ENCODE data around the gene ELF2.
"Not testable (repeated sequence)": the region's sequence is repeated elsewhere in the genome, so short reads cannot be mapped to it uniquely, and the experiment has no call there.

ELF2 gene

GRCh38 chr4:139144161-139144859 is 32.7 kb downstream of the ELF2 start:
- DNase-seq (ENCODE audit: low read depth): no peak

- no peak for DNase-seq (ENCODE audit: low read depth)
These were observed 34.0 kb downstream of the ELF2 start for GRCh38 chr4:139142980-139143379.

- no peak for DNase-seq (ENCODE audit: low read depth)
These were observed 34.9 kb downstream of the ELF2 start for GRCh38 chr4:139142087-139142486.

- DNase-seq (ENCODE audit: low read depth): no peak
These were observed 39.3 kb downstream of the ELF2 start for GRCh38 chr4:139137763-139138162.

GRCh38 chr4:139134403-139134802 is 42.6 kb downstream of the ELF2 start:
- no peak for DNase-seq (ENCODE audit: low read depth)

- no peak for DNase-seq (ENCODE audit: low read depth)
These were observed 45.7 kb downstream of the ELF2 start for GRCh38 chr4:139131209-139131870.

- no peak for DNase-seq (ENCODE audit: low read depth)
These were observed 47.8 kb downstream of the ELF2 start for GRCh38 chr4:139129206-139129605.

GRCh38 chr4:139126898-139127297 is 50.1 kb downstream of the ELF2 start:
- no peak for DNase-seq (ENCODE audit: low read depth)

GRCh38 chr4:139123910-139124309 is 53.1 kb downstream of the ELF2 start:
- no peak for DNase-seq (ENCODE audit: low read depth)

GRCh38 chr4:139118365-139118764 is 58.7 kb downstream of the ELF2 start:
- DNase-seq (ENCODE audit: low read depth): no peak

- DNase-seq (ENCODE audit: low read depth): no peak
These were observed 61.8 kb downstream of the ELF2 start for GRCh38 chr4:139115226-139115625.

- not testable (repeated sequence) for DNase-seq (ENCODE audit: low read depth)
These were observed 62.2 kb downstream of the ELF2 start for GRCh38 chr4:139114795-139115194.

GRCh38 chr4:139112650-139113049 is 64.4 kb downstream of the ELF2 start:
- DNase-seq (ENCODE audit: low read depth): no peak

GRCh38 chr4:139108567-139109128 is 68.4 kb downstream of the ELF2 start:
- DNase-seq (ENCODE audit: low read depth): no peak

GRCh38 chr4:139099366-139099982 is 77.5 kb downstream of the ELF2 start:
- peak; percentile 60 for DNase-seq (ENCODE audit: low read depth)

GRCh38 chr4:139092271-139092670 is 84.7 kb downstream of the ELF2 start:
- DNase-seq (ENCODE audit: low read depth): no peak

- DNase-seq (ENCODE audit: low read depth): no peak
These were observed 91.9 kb downstream of the ELF2 start for GRCh38 chr4:139085141-139085540.

- DNase-seq (ENCODE audit: low read depth): no peak
These were observed 92.3 kb downstream of the ELF2 start for GRCh38 chr4:139084804-139085093.

- DNase-seq (ENCODE audit: low read depth): peak; percentile 69
These were observed 92.8 kb downstream of the ELF2 start for GRCh38 chr4:139083956-139084803.

- peak; percentile 50 for DNase-seq (ENCODE audit: low read depth)
These were observed 93.4 kb downstream of the ELF2 start for GRCh38 chr4:139083607-139083955.

GRCh38 chr4:139082750-139083606 is 94.0 kb downstream of the ELF2 start:
- peak; percentile 76 for DNase-seq (ENCODE audit: low read depth)
